ENCODE measurements around the gene MYL7. TPM values are rescaled to one million over a fixed set of nuclear protein-coding genes. Genes with fewer than 3 reads are reported as not detected.

The MYL7 gene
- total RNA-seq, 4 donors from 2014 or later: not detected

- WGBS, 2 donors: 73 to 78% methylated on average over 3 to 4 of the region's 4 CpGs
- H3K9me3 ChIP-seq: no peaks in the 10 kb centered on the region
These were observed 15.4 kb upstream of the MYL7 start for GRCh38 chr7:44156453-44157010.

DNA sequence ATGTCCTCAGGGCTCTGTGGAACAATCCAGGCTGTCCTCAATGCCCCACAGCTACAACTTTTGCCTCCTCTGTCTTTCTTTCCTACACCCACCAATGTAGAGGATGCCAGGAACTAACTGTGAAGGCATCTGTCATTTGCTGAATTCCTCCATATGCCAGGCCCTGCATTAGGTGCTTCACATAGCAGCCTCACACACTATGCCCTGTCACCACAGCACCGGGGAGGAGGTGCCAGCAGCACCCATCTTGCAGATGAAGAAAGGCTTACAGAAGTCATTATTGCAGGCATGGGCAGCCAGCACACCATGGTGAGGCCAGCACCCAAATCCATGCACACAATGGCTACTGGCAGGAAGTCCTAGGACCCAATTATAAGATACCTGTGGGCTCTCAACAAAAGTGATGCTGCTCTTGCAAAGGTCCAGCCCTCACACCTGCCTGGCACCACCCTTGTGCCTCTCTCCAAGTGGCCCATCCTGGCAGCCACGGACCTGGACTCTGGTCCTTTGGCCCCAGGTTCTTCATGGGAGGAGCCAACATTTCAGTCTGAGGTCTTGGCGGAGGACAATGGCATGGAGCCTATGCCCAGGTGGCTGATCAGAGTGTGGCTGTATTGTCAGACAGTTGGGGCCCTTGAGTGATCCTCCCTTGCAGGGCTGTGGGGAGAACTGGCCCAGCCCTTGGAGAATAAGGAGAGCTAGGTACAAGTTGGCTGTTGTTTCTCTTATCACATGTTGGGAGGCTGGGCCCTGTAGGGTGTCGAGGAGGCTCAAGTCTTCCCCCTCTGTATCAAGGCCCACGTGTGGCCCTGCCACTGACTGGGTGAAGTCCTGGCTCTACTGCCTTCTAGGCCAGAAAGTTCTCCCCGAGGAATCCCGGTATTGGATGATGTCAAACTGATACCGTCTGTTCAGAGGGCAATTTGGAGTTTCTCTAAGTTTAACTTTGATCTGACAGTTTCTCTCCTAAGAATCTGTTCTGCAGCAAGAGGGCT is 14.4 kb upstream of the MYL7 start:
- no peaks in the 10 kb centered on the region for H3K4me1 ChIP-seq
- TF ChIP-seq POLR2A (IDR thresholded peaks at IDR 0.05) (no peak), CTCF (IDR thresholded peaks at IDR 0.05) (no peak), EP300 (IDR thresholded peaks at IDR 0.05) (no peak)
- H3K27me3 ChIP-seq: no peaks in the 10 kb centered on the region
- no peaks in the 10 kb centered on the region for H3K36me3 ChIP-seq
- no peaks in the 10 kb centered on the region for H3K9me3 ChIP-seq
- no peak overlapping the region for H3K27ac ChIP-seq
- no peak for DNase-seq (ENCODE audit: low spot score in 2 of 2)
- 82 to 85% methylated on average over 8 of the region's 8 CpGs for WGBS, 2 donors
- H3K4me3 ChIP-seq: no peak overlapping the region

More at GRCh38 chr7:44156453-44157010, 15.4 kb upstream of the MYL7 start:
- DNase-seq (ENCODE audit: low spot score in 2 of 2): no peak
- Histone ChIP-seq H3K36me3 (no peaks in the 10 kb centered on the region), H3K27ac (no peak overlapping the region), H3K4me1 (no peaks in the 10 kb centered on the region), H3K4me3 (no peak overlapping the region), H3K27me3 (no peaks in the 10 kb centered on the region)
- TF ChIP-seq POLR2A (IDR thresholded peaks at IDR 0.05) (no peak), EP300 (IDR thresholded peaks at IDR 0.05) (no peak), CTCF (IDR thresholded peaks at IDR 0.05) (no peak)

GRCh38 chr7:44154703-44155102 is 13.6 kb upstream of the MYL7 start:
- Histone ChIP-seq H3K36me3 (no peaks in the 10 kb centered on the region), H3K4me1 (no peaks in the 10 kb centered on the region), H3K4me3 (no peak overlapping the region), H3K27me3 (no peaks in the 10 kb centered on the region), H3K9me3 (no peaks in the 10 kb centered on the region), H3K27ac (no peak overlapping the region)
- no peak for DNase-seq (ENCODE audit: low spot score in 2 of 2)
- WGBS, 2 donors: 75 to 77% methylated on average over 3 of the region's 3 CpGs
- TF ChIP-seq CTCF (IDR thresholded peaks at IDR 0.05) (no peak), EP300 (IDR thresholded peaks at IDR 0.05) (no peak), POLR2A (IDR thresholded peaks at IDR 0.05) (no peak)

GRCh38 chr7:44153948-44154335 is 12.8 kb upstream of the MYL7 start:
- no peak for DNase-seq (ENCODE audit: low spot score in 2 of 2)
- Histone ChIP-seq H3K4me1 (no peaks in the 10 kb centered on the region), H3K27me3 (no peaks in the 10 kb centered on the region), H3K9me3 (no peaks in the 10 kb centered on the region), H3K27ac (no peak overlapping the region), H3K4me3 (no peak overlapping the region), H3K36me3 (no peaks in the 10 kb centered on the region)
- 84 to 85% methylated on average over 4 to 5 of the region's 5 CpGs for WGBS, 2 donors
- TF ChIP-seq EP300 (IDR thresholded peaks at IDR 0.05) (no peak), CTCF (IDR thresholded peaks at IDR 0.05) (no peak), POLR2A (IDR thresholded peaks at IDR 0.05) (no peak)

All from tibial nerve (tissue), 4 donors.